AG09319 (cell line): ENCODE data around the gene STK32B.

Source experiments
- DNase-seq: peaks from one replicate; pipeline ENCODE4 v3.0.0-alpha.2; 2010; ENCODE audit warnings: low read depth; ENCODE audit errors: extremely low read depth
- CTCF ChIP-seq: IDR thresholded peaks from 2 replicates; pipeline ENCODE4 v1.5.1; 2011; ENCODE audit warnings: low read depth, mild to moderate bottlenecking, inconsistent platforms, low read length, moderate library complexity

STK32B gene

GRCh38 chr4:5399124-5399523, 347.8 kb downstream of the STK32B start:
- no peak for DNase-seq
- no peak for TF ChIP-seq CTCF

- peak; percentile 72 for TF ChIP-seq CTCF
- no peak for DNase-seq
Measured at GRCh38 chr4:5399790-5400421, 348.6 kb downstream of the STK32B start.

DNA sequence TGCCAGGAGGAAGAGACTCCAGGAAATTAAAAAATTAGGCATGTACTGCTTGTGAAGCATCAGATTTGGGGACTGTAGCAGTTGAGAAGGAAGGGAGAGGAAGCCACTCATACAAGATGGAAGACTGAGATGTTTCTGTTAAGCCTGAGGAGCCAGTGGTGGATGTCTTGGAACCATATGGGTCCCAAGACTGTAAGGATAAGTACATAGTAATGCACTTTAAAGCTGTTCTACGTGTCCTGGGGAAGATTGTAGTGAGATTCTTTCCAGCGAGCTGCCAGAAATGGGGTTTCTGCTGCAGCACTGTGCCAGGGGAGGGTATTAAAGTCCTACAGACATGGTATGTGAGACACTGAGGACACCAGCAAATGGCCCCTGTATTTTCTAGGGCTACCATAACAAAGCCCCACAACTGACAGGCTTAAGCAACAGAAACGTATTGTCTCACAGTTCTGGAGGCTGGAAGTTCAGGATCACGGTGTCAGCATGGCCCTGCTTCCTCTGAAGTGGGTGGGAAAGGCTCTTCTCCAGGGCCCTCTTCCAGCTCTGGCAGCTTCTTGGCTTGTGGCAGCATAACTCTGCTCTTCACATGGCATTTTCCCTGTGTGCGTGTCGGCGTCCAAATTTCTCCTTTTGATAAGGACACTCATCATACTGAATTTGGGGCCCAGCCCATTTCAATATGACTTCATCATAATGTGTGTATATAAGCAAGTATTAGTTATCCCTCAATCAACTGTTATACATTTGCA, 352.6 kb downstream of the STK32B start:
- no peak for TF ChIP-seq CTCF
- DNase-seq: no peak

GRCh38 chr4:5409237-5409636, 358.0 kb downstream of the STK32B start:
- no peak for DNase-seq
- no peak for TF ChIP-seq CTCF

DNA sequence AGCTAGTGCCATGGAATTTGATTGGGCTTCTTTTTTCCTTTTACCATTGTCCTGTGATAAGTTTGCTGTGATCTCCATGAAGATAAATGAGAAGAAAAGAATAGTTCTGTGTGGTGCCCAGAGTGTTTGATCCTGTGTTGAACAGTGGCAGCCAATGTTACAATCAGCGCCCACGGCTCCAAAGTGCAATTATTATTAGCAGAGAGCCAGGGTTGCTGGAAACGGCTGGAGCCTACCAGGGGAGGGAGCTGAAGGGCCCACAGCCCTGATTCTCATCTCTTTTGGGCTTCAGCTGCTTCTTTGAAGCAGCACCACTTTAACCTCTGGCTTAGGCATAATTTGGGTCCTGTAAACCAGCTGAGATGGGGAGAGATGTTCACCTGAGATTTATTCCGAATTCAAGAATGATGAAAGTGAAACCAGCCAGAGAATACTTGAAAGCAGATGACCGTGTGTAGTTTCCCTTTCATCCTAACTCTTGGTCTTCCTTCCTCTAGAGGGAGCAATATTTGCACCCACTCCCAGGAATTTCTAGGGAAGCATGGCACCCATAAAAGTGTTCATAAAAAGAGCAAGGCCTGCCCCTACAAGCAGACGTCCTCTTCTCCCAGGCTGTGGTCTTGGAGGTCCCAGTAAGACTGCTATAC, 358.8 kb downstream of the STK32B start:
- no peak; the same call in 1 of the 2 replicates for TF ChIP-seq CTCF
- DNase-seq: no peak

- no peak for DNase-seq
- TF ChIP-seq CTCF: no peak
Measured at GRCh38 chr4:5412296-5412695, 361.0 kb downstream of the STK32B start.

GRCh38 chr4:5412751-5413150, 361.5 kb downstream of the STK32B start:
- no peak for TF ChIP-seq CTCF
- no peak for DNase-seq
